Measurements from ENCODE around the gene C21orf91.

DNA sequence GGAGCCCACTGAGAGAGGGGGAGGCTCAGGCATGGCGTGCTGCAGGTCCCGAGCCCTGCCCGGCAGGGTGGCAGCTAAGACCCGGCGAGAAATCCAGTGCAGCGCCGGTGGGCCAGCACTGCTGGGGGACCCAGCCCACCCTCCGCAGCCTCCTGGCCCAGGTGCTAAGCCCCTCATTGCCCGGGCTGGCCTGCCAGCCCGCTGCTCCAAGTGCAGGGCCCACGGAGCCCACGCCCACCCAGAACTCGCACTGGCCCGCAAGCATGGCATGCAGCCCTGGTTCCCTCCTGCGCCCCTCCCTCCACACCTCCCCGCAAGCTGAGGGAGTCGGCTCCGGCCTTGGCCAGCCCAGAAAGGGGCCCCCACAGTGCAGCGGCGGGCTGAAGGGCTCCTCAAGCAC lies 61.5 kb downstream of the C21orf91 start:
- TF ChIP-seq, protein P1, sequence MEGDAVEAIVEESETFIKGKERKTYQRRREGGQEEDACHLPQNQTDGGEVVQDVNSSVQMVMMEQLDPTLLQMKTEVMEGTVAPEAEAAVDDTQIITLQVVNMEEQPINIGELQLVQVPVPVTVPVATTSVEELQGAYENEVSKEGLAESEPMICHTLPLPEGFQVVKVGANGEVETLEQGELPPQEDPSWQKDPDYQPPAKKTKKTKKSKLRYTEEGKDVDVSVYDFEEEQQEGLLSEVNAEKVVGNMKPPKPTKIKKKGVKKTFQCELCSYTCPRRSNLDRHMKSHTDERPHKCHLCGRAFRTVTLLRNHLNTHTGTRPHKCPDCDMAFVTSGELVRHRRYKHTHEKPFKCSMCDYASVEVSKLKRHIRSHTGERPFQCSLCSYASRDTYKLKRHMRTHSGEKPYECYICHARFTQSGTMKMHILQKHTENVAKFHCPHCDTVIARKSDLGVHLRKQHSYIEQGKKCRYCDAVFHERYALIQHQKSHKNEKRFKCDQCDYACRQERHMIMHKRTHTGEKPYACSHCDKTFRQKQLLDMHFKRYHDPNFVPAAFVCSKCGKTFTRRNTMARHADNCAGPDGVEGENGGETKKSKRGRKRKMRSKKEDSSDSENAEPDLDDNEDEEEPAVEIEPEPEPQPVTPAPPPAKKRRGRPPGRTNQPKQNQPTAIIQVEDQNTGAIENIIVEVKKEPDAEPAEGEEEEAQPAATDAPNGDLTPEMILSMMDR (IDR thresholded peaks at IDR 0.05) = no peak
- no peak for TF ChIP-seq POLR2A (IDR thresholded peaks at IDR 0.05)

All from Peyer's patch (tissue), 4 donors.